HepG2 (cell line): ENCODE results near the gene GSS. TPM values are rescaled to one million over a fixed set of nuclear protein-coding genes. Genes with fewer than 3 reads are reported as not detected.

Experiments
- BCL6 ChIP-seq: IDR thresholded peaks from 2 replicates; pipeline ENCODE4 v1.6.1; 2016; ENCODE audit warnings: missing genetic modification reagents, missing compliant biosample characterization
- E2F2 ChIP-seq: sonication (generic); formaldehyde crosslinking; IDR thresholded peaks from 2 replicates; pipeline ENCODE4 v1.4.0; 2020; ENCODE audit warnings: missing genetic modification reagents, borderline replicate concordance
- NR3C1 ChIP-seq: sonication (generic); formaldehyde crosslinking; IDR thresholded peaks from 2 replicates; pipeline ENCODE4 v1.4.0; 2020; ENCODE audit warnings: missing genetic modification reagents
- PAF1 ChIP-seq: IDR thresholded peaks from 2 replicates; pipeline ENCODE4 v1.6.1; 2016; ENCODE audit warnings: missing genetic modification reagents, missing compliant biosample characterization
- PBX3 ChIP-seq: sonication (generic); formaldehyde crosslinking; IDR thresholded peaks from 2 replicates; pipeline ENCODE4 v1.8.1; 2023; ENCODE audit warnings: missing genetic modification reagents, inconsistent platforms, borderline replicate concordance
- PLRG1 ChIP-seq: fragments of 450-650 bp; conservative IDR thresholded peaks from 2 replicates; pipeline ENCODE4 v1.6.1; 2016
- SRSF1 ChIP-seq: fragments of 200-400 bp; formaldehyde crosslinking; optimal IDR thresholded peaks from 2 replicates; pipeline ENCODE3; 2017; ENCODE audit warnings: mild to moderate bottlenecking, low read depth, low read length, moderate library complexity
- TAF15 ChIP-seq: fragments of 200-400 bp; formaldehyde crosslinking; IDR thresholded peaks from one replicate; pipeline ENCODE4 v1.6.1; 2018; ENCODE audit warnings: mild to moderate bottlenecking, low read depth, low read length; ENCODE audit not compliant: poor library complexity, severe bottlenecking
- TGIF2 ChIP-seq: IDR thresholded peaks from 2 replicates; pipeline ENCODE4 v1.6.1; 2016; ENCODE audit warnings: control low read depth, missing compliant biosample characterization
- ZNF138 ChIP-seq: sonication (generic); formaldehyde crosslinking; IDR thresholded peaks from 2 replicates; pipeline ENCODE4 v1.5.0; 2020; ENCODE audit warnings: mild to moderate bottlenecking, low read depth, missing genetic modification reagents
- ZNF224 ChIP-seq: sonication (generic); formaldehyde crosslinking; IDR thresholded peaks from 2 replicates; pipeline ENCODE4 v1.5.0; 2020; ENCODE audit warnings: mild to moderate bottlenecking, missing genetic modification reagents
- ZNF280D ChIP-seq: sonication (generic); formaldehyde crosslinking; IDR thresholded peaks from 2 replicates; pipeline ENCODE4 v1.5.1; 2020; ENCODE audit warnings: mild to moderate bottlenecking, missing genetic modification reagents
- ZNF589 ChIP-seq: sonication (generic); formaldehyde crosslinking; conservative IDR thresholded peaks from 2 replicates; pipeline ENCODE4 v1.8.0; 2022; ENCODE audit warnings: mild to moderate bottlenecking, moderate library complexity, missing genetic modification reagents
- ZNF670 ChIP-seq: sonication (generic); formaldehyde crosslinking; IDR thresholded peaks from 2 replicates; pipeline ENCODE4 v1.8.0; 2022; ENCODE audit warnings: mild to moderate bottlenecking, missing genetic modification reagents, borderline replicate concordance
- ZNF691 ChIP-seq: sonication (generic); formaldehyde crosslinking; IDR thresholded peaks from 2 replicates; pipeline ENCODE4 v1.4.0; 2020; ENCODE audit warnings: missing genetic modification reagents, low read depth, mild to moderate bottlenecking, borderline replicate concordance
- ZNF792 ChIP-seq: IDR thresholded peaks from 2 replicates; pipeline ENCODE4 v1.6.1; 2016
- ZSCAN29 ChIP-seq: sonication (generic); formaldehyde crosslinking; conservative IDR thresholded peaks from 2 replicates; pipeline ENCODE4 v1.4.0; 2020; ENCODE audit warnings: mild to moderate bottlenecking, missing genetic modification reagents
- polyA plus RNA-seq, 8 experiments: library from polyadenylated mRNA; depleted of rRNA in 3 of 8; stranded (reverse) in 7 of 8; unstranded in 1 of 8; fragments of >200 nt; fragmentation: Illumina TruSeq in 4 of 8; extraction: Trizol in 4 of 8; gene quantifications; 2 replicates each; pipeline versions ENCODE4 v1.2.1 to v1.2.3, GENCODE V29; 2011 to 2016; ENCODE audit warnings: low read depth in 4 of 8, missing spikeins in 1 of 8, mixed read lengths in 1 of 8; ENCODE audit not compliant: insufficient read depth in 1 of 8
- total RNA-seq, 5 experiments: library from RNA; depleted of rRNA; stranded (reverse); fragments of >200 nt; fragmentation: Illumina TruSeq; extraction: Trizol; gene quantifications; 2 replicates each; pipeline ENCODE4 v1.2.3, GENCODE V29; 2016; ENCODE audit warnings: low read depth in 1 of 5
- TF ChIP-seq, protein P1 (sequence below): sonication (generic); formaldehyde crosslinking; IDR thresholded peaks from 2 replicates; pipeline ENCODE4 v1.5.1; 2020; ENCODE audit warnings: missing genetic modification reagents, mild to moderate bottlenecking, borderline replicate concordance
- TF ChIP-seq, protein P2 (sequence below): IDR thresholded peaks from 2 replicates; pipeline ENCODE4 v1.6.1; 2016; ENCODE audit warnings: mild to moderate bottlenecking

The GSS gene
- total and polyA plus RNA-seq, 2 of the 13 experiments (the other 11 are each of a cell fraction or from before 2014, with no cell fraction given), result 80.1 to 102 TPM

- TF ChIP-seq PBX3 (CRISPR knock-in tag) (no peak), E2F2 (CRISPR knock-in tag) (no peak), ZNF792 (no peak), ZNF670 (CRISPR knock-in tag) (no peak; the same call in 1 of the 2 replicates), ZNF224 (0 out of 2 replicates have a peak, but pooled peaks have one; percentile 4), PAF1 (CRISPR knock-in tag) (no peak), ZNF280D (CRISPR knock-in tag) (0 out of 2 replicates have a peak, but pooled peaks have one; percentile 42), SRSF1 (no peak), PLRG1 (no peak), ZNF691 (peak; percentile 26; the same call in 1 of the 2 replicates), ZNF138 (no peak), TAF15 (no peak), NR3C1 (CRISPR knock-in tag) (no peak), ZNF589 (0 out of 2 replicates have a peak, but pooled peaks have one; percentile 7), ZSCAN29 (CRISPR knock-in tag) (no peak), TGIF2 (CRISPR knock-in tag) (no peak), BCL6 (CRISPR knock-in tag) (no peak)
- TF ChIP-seq, protein P1, sequence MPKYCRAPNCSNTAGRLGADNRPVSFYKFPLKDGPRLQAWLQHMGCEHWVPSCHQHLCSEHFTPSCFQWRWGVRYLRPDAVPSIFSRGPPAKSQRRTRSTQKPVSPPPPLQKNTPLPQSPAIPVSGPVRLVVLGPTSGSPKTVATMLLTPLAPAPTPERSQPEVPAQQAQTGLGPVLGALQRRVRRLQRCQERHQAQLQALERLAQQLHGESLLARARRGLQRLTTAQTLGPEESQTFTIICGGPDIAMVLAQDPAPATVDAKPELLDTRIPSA (CRISPR knock-in tag), result no peak
- TF ChIP-seq, protein P2, sequence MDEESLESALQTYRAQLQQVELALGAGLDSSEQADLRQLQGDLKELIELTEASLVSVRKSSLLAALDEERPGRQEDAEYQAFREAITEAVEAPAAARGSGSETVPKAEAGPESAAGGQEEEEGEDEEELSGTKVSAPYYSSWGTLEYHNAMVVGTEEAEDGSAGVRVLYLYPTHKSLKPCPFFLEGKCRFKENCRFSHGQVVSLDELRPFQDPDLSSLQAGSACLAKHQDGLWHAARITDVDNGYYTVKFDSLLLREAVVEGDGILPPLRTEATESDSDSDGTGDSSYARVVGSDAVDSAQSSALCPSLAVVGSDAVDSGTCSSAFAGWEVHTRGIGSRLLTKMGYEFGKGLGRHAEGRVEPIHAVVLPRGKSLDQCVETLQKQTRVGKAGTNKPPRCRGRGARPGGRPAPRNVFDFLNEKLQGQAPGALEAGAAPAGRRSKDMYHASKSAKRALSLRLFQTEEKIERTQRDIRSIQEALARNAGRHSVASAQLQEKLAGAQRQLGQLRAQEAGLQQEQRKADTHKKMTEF, result no peak
Observed at GRCh38 chr20:34994509-34995131, 39.0 kb upstream of the GSS start (continued).
